Mucosa of descending colon (tissue), 3 donors: ENCODE results near the gene SMG1. TPM values are rescaled to one million over a fixed set of nuclear protein-coding genes. Genes with fewer than 3 reads are reported as not detected.
A peak's percentile ranks its signal among the peaks of the same experiment; 100 is the strongest.
"Not testable (repeated sequence)": the region's sequence is repeated elsewhere in the genome, so short reads cannot be mapped to it uniquely, and the experiment has no call there.

Source experiments
- ATAC-seq: fragments of 200-7000 bp; cut with Tn5 transposase; one replicate; pipeline ENCODE4 v1.9.1; 2020; ENCODE audit warnings: mild to moderate bottlenecking, moderate library complexity
- DNase-seq, 3 donors: peaks; one replicate each; pipeline ENCODE4 v3.0.0-alpha.2; 2020
- H3K36me3 ChIP-seq: fragments of 200-600 bp; one replicate; pipeline ENCODE4 v1.8.0; 2021; ENCODE audit warnings: low read depth, mild to moderate bottlenecking
- H3K4me1 ChIP-seq: fragments of 200-600 bp; one replicate; pipeline ENCODE4 v1.8.0; 2021; ENCODE audit warnings: low read depth, mild to moderate bottlenecking
- H3K4me3 ChIP-seq: fragments of 200-600 bp; one replicate; pipeline ENCODE4 v1.8.0; 2021; ENCODE audit warnings: mild to moderate bottlenecking
- H3K9me3 ChIP-seq: fragments of 200-600 bp; one replicate; pipeline ENCODE4 v1.8.0; 2021; ENCODE audit warnings: mild to moderate bottlenecking
- CTCF ChIP-seq: fragments of 200-600 bp; IDR thresholded peaks from one replicate; pipeline ENCODE4 v1.8.0; 2022; ENCODE audit warnings: antibody characterized with exemption, mild to moderate bottlenecking
- intact Hi-C, 2 donors: fragments of 100-400 bp; cut with DNase I in 1 of 2; cut with micrococcal nuclease in 1 of 2; formaldehyde crosslinking; loops; one replicate each; pipeline versions ENCODE4 v1.11.0 to v1.11.1; 2022; cut with DNase I, micrococcal nuclease
- total RNA-seq, 3 donors: library from RNA; stranded (reverse); fragmentation: NEBNext Ultra II Directional in 2 of 3; extraction: Animal tissue kit (Norgen Biotek cat#: 25700) in 2 of 3; gene quantifications; one replicate each; pipeline versions ENCODE4 v1.2.1 to v1.2.4, GENCODE V29; 2021 to 2023
- donor health status: DM: no; HTN: no; CAD: no; lungs with moderate emphysema.
- donor health status: DM: no; HTN: no; CAD: no.
- donor health status: DM: no; HTN: yes; CAD: no.

The SMG1 gene
- total RNA-seq, 3 donors from 2014 or later, result 94.8 to 147 (median 126) TPM

- H3K4me1 ChIP-seq, H3K9me3 ChIP-seq, intact Hi-C loops, H3K4me3 ChIP-seq, H3K36me3 ChIP-seq: not testable (repeated sequence)
- TF ChIP-seq CTCF, result peak; percentile 53
- peak in 2 of 3 donors; percentile 57 to 58 for DNase-seq
- peak; percentile 97 for ATAC-seq
Measured at GRCh38 chr16:18759598-18760520, 166.3 kb downstream of the SMG1 start.

- DNase-seq, H3K9me3 ChIP-seq, H3K4me1 ChIP-seq, H3K36me3 ChIP-seq, intact Hi-C loops, ATAC-seq, H3K4me3 ChIP-seq: not testable (repeated sequence)
Measured at GRCh38 chr16:18757960-18758660, 168.1 kb downstream of the SMG1 start.

DNA sequence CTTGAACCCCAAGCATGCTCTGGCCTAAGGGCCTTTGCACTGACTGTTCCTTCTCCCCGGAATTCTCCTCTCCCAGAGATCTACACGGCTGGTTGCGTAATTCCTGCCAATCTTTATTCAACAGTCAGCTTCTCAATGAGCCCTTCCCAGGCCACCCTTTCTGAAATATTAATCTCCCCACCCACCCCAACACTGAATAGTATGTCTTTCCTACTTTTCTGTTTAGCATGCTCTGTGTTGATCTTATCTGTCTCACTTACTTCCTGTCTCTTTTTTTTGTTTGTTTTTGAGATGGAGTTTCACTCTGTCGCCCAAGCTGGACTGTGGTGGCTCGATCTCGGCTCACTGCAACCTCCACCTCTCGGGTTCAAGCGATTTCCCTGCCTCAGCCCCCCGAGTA is 169.6 kb downstream of the SMG1 start:
- intact Hi-C loops, H3K4me1 ChIP-seq, H3K36me3 ChIP-seq, H3K9me3 ChIP-seq, DNase-seq, ATAC-seq, H3K4me3 ChIP-seq: not testable (repeated sequence)

Other genes with a start within 250 kb of the SMG1 start
- gene RPS15A, start 136.1 kb downstream of the SMG1 start, total RNA-seq, result 1,000 to 10,000 TPM in 1 of 3 donors, 100 to 1,000 TPM in 2; 898 to 1,128 (median 938) TPM
- gene ARL6IP1, start 124.9 kb downstream of the SMG1 start, total RNA-seq, result 100 to 1,000 TPM in 2 of 3 donors, 10 to 100 TPM in 1; 88.6 to 168 (median 127) TPM
- gene TMC7, start 57.5 kb upstream of the SMG1 start, total RNA-seq, result 10 to 100 TPM in 1 of 3 donors, 1 to 10 TPM in 2; 5.4 to 12.4 (median 9.2) TPM
- 10 to 100 TPM; 30.3 to 34.2 (median 34.1) TPM for gene COQ7, start 141.2 kb upstream of the SMG1 start, total RNA-seq
- 10 to 100 TPM; 36.3 to 49.9 (median 36.5) TPM for gene ITPRIPL2, start 187.6 kb upstream of the SMG1 start, total RNA-seq
- gene SYT17, start 241.8 kb upstream of the SMG1 start, total RNA-seq, result 10 to 100 TPM in 1 of 3 donors, 1 to 10 TPM in 2; 4.9 to 13.3 (median 5.9) TPM